HL-60 (cell line): ENCODE data around the gene GRM4.

ENCODE experiments used
- DNase-seq, 2 experiments: peaks; one replicate each; pipeline ENCODE4 v3.0.0-alpha.2; 2010 to 2020; ENCODE audit warnings: low read depth in 1 of 2, low spot score in 1 of 2
- H3K27ac ChIP-seq: fragments of 250-450 bp; sonication (Bioruptor Pico); replicated peaks from 2 replicates; pipeline ENCODE4 v1.5.1; 2020; ENCODE audit warnings: mild to moderate bottlenecking, moderate library complexity
- H3K27me3 ChIP-seq: fragments of 250-450 bp; sonication (Bioruptor Pico); 2 replicates; pipeline ENCODE4 v1.5.1; 2021; ENCODE audit warnings: mild to moderate bottlenecking, moderate library complexity; ENCODE audit not compliant: insufficient read depth, poor library complexity, severe bottlenecking
- H3K4me3 ChIP-seq: replicated peaks from 2 replicates; pipeline ENCODE4 v1.5.1; 2011; ENCODE audit warnings: mild to moderate bottlenecking, control low read depth, low read length; ENCODE audit not compliant: insufficient read depth
- GABPA ChIP-seq: IDR thresholded peaks from 2 replicates; pipeline ENCODE4 v1.6.1; 2012; ENCODE audit warnings: low read depth
- POLR2AphosphoS5 ChIP-seq: IDR thresholded peaks from 2 replicates; pipeline ENCODE4 v1.6.1; 2012; ENCODE audit warnings: low read depth
- SPI1 ChIP-seq: IDR thresholded peaks from 2 replicates; pipeline ENCODE4 v1.6.1; 2012; ENCODE audit warnings: low read depth, mild to moderate bottlenecking, borderline replicate concordance
- TF ChIP-seq, protein P1 (sequence below): IDR thresholded peaks from one replicate; pipeline ENCODE4 v1.5.1; 2011; ENCODE audit warnings: low read length, control low read depth, inconsistent platforms; ENCODE audit not compliant: insufficient read depth
- TF ChIP-seq, protein P2 (sequence below): IDR thresholded peaks from 2 replicates; pipeline ENCODE4 v1.6.1; 2012; ENCODE audit warnings: low read depth; ENCODE audit not compliant: insufficient replicate concordance

Gene GRM4

DNA sequence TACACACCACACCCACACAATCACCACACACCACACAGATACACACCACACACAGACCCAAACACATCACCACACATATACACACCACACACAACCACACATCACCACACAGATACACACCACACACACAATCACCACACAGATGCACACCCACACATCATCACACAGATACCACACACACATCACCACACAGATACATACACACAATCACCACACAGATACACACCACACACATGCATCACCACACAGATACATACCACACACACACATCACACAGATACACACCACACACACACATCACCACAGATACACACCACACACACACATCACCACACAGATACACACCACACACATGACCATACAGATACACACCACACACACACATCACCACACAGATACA, 73.2 kb downstream of the GRM4 start:
- TF ChIP-seq, protein P1, sequence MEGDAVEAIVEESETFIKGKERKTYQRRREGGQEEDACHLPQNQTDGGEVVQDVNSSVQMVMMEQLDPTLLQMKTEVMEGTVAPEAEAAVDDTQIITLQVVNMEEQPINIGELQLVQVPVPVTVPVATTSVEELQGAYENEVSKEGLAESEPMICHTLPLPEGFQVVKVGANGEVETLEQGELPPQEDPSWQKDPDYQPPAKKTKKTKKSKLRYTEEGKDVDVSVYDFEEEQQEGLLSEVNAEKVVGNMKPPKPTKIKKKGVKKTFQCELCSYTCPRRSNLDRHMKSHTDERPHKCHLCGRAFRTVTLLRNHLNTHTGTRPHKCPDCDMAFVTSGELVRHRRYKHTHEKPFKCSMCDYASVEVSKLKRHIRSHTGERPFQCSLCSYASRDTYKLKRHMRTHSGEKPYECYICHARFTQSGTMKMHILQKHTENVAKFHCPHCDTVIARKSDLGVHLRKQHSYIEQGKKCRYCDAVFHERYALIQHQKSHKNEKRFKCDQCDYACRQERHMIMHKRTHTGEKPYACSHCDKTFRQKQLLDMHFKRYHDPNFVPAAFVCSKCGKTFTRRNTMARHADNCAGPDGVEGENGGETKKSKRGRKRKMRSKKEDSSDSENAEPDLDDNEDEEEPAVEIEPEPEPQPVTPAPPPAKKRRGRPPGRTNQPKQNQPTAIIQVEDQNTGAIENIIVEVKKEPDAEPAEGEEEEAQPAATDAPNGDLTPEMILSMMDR, result no peak
- TF ChIP-seq, protein P2, sequence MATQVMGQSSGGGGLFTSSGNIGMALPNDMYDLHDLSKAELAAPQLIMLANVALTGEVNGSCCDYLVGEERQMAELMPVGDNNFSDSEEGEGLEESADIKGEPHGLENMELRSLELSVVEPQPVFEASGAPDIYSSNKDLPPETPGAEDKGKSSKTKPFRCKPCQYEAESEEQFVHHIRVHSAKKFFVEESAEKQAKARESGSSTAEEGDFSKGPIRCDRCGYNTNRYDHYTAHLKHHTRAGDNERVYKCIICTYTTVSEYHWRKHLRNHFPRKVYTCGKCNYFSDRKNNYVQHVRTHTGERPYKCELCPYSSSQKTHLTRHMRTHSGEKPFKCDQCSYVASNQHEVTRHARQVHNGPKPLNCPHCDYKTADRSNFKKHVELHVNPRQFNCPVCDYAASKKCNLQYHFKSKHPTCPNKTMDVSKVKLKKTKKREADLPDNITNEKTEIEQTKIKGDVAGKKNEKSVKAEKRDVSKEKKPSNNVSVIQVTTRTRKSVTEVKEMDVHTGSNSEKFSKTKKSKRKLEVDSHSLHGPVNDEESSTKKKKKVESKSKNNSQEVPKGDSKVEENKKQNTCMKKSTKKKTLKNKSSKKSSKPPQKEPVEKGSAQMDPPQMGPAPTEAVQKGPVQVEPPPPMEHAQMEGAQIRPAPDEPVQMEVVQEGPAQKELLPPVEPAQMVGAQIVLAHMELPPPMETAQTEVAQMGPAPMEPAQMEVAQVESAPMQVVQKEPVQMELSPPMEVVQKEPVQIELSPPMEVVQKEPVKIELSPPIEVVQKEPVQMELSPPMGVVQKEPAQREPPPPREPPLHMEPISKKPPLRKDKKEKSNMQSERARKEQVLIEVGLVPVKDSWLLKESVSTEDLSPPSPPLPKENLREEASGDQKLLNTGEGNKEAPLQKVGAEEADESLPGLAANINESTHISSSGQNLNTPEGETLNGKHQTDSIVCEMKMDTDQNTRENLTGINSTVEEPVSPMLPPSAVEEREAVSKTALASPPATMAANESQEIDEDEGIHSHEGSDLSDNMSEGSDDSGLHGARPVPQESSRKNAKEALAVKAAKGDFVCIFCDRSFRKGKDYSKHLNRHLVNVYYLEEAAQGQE, result no peak
- no peak for TF ChIP-seq GABPA
- no peak for TF ChIP-seq SPI1
- no peak for TF ChIP-seq POLR2AphosphoS5
- DNase-seq, result no peak
- Histone ChIP-seq H3K27me3 (peaks cover 3% of the 10 kb centered on the region), H3K27ac (no peak overlapping the region), H3K4me3 (no peak overlapping the region)

DNA sequence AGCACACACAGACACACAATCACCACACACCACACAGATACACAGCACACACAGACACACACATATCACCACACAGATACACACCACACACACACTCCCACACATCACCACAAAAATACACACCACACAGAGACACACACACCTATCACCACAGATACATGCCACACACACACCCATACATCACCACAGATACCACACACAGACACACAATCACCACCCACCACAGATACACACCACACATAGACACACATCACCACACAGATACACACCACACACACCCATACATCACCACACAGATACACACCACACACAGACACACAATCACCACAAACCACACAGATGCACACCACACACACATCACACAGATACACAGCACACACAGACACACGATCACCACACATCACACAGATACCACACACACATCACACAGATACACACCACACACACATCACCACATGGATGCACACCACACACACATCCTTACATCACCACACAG, 74.0 kb downstream of the GRM4 start:
- peaks cover 3% of the 10 kb centered on the region for H3K27me3 ChIP-seq
- DNase-seq, result no peak
- H3K27ac ChIP-seq, result no peak overlapping the region
- H3K4me3 ChIP-seq, result no peak overlapping the region
- TF ChIP-seq GABPA, result no peak
- TF ChIP-seq, protein P2, result no peak
- TF ChIP-seq SPI1, result no peak
- TF ChIP-seq, protein P1, result no peak
- TF ChIP-seq POLR2AphosphoS5, result no peak

DNA sequence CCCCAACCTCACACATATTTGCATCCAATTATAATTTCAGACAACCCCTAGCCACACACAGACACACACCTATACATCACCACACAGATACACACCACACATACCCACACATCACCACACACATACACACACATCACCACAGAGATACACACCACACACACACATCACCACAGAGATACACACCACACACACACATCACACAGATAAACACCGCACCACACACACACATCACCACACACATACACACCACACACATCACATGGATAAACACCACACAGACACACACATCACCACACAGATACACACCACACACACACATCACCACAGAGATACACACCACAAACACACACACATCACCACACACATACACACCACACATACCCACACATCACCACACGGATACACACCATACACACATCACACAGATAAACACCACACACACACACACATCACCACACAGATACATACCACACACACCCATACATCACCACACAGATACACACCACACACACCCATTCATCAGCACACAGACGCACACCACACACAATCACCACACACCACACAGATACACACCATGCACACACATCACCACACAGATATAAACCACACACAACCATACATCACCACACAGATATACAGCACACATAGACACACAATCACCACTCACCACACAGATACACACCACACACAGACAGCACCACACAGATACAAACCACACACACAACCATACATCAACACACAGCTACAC, 74.6 kb downstream of the GRM4 start:
- no peak for DNase-seq
- H3K4me3 ChIP-seq, result no peak overlapping the region
- H3K27me3 ChIP-seq, result peaks cover 3% of the 10 kb centered on the region
- H3K27ac ChIP-seq, result no peak overlapping the region
- TF ChIP-seq POLR2AphosphoS5, result no peak
- TF ChIP-seq GABPA, result no peak
- no peak for TF ChIP-seq SPI1
- TF ChIP-seq, protein P1, result no peak
- TF ChIP-seq, protein P2, result no peak
